NCI-H2107 treated with DMSO at 0.1 percent for 48 hours (cell line): ENCODE data around the gene UBXN11.

ENCODE experiments used
- DNase-seq: peaks from one replicate; lab custom pipeline; 2025; ENCODE audit not compliant: unreplicated experiment; lab: John Stamatoyannopoulos, UW

The UBXN11 gene, protein sequence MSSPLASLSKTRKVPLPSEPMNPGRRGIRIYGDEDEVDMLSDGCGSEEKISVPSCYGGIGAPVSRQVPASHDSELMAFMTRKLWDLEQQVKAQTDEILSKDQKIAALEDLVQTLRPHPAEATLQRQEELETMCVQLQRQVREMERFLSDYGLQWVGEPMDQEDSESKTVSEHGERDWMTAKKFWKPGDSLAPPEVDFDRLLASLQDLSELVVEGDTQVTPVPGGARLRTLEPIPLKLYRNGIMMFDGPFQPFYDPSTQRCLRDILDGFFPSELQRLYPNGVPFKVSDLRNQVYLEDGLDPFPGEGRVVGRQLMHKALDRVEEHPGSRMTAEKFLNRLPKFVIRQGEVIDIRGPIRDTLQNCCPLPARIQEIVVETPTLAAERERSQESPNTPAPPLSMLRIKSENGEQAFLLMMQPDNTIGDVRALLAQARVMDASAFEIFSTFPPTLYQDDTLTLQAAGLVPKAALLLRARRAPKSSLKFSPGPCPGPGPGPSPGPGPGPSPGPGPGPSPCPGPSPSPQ

DNA sequence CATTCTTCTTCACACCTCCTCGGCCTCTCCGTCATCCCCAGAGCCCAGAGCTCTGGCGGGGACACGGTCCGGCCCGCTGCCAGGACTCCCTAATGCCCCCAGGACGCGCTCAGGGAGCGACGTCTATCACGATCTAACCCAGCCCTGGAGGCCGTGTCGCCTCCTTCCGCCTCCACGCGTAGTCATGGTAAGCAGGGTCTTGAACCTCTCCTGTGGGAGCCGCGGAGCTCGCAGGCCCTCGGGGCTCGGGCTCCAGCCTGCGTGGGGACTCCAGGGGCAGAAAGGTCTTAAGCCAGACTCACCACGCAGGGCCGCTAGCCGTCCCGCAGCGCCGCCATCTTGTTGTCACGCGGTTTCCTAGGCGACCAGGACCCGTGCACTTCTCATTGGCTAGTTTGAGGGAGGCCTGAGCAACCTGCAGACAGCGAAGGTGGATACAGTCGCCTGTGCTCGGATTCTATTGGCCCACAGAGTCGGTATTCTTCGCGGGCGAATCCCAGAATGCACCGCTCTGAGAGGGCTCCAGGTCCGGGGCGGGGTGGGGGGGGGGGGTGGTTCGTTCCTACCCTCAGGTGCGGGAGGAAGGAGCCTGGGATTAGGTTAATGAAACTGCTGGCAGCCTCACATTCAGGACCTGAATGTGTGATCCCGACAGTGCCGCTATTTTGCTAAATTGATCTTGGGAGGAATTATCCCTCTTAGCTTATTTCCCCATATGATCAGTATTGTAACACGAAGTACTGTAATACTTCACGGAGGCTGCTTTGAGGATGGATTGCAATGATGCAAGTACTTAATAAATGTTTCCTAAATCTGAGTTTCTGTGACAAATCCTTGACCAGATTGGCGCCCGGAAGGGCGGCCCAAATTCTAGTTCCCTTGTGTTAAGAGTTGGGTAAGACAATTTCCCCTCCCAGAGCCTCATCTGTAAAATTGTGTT, at the start of gene UBXN11:
TSS of gene UBXN11 (minus strand) at position 347 of the 940 bp plus-strand sequence. CDS start 3,753 bp downstream, outside the sequence.
- peak; percentile 97 for DNase-seq

DNA sequence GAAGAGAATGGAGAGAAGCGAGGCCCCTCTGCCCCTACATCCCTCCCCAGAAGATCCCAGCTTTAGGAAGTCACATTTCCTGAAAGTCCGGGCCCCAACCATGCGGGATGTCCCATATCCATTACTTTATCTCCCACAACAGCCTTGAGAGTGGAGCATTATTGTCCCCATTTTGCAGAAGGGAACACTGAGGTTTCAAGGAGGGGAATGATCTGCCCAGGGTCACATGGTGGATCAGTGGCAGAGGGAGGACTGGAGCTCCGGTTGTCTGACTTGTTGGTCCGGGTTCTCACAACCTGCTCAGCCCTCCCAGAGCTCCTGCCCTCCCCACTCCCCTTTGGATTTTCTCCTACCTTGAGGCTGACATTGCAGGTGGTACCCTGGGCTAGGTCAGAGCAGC, 49.7 kb upstream of the UBXN11 start:
- no peak for DNase-seq

DNA sequence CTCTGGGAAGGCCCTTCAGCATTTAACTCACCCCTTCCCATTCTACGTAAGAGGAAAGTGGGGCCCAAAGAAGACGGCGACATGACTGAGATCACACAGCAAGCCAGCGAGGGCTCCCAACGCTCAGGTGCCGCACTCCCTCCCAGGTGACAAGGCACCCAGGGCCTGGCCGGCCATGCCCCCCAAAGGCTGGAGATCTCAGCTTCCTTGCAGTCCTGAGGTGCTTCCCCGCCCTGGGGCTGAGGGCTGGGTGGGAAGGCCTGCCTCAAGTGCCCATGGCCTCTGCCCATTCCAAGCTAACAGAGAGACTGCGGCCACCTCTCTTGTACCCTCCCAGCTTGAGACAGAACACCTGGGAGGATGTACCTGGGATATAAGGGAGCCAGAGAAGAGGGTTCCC, 48.5 kb upstream of the UBXN11 start:
- DNase-seq = no peak

DNA sequence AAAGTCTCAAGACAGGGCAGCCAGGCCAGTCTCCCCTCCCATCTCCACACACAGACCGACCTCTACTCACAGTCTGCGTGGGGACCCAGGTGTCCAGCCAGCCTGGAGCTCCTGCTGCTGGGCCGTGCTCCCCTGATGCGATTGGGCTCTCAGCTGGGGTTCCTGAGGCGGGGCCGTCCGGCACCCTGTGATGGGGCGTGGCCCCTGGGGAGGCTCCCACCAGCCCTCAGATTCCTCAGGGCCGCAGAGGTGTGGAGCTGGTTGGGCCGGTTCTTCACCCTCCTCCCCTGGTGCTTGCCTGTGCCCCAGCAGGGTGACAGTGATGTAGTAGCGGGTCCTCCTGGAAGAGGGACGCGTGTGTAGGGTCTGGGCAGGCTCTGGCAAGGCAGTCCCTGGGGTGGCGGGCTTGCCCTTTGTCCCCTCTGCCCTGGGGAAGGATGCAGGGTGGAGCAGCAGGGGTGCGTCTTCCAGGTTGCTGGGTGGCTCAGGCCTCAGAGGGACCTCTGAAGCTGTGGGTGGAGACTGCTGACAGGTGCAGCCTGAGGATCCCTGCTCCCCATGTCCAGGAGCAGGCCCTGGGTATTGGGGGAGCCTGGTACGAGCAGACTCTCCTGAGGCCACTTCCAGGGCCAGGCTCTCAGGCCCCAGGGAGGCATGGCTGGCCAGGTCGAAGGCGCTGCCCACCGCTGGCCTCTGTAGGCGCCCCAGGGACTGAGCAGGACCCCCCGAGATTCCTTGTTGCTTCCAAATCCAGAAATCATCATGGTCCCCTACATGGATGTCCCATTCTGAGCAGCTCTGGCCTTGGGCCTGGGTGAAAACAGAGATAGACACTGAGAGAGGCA, 47.8 kb upstream of the UBXN11 start, which contains the start of gene CRYBG2:
TSS of gene CRYBG2 (minus strand) at position 155 of the 845 bp plus-strand sequence. CDS start 7,473 bp downstream, outside the sequence.
- DNase-seq = no peak

GRCh38 chr1:26353210-26353859, 46.9 kb upstream of the UBXN11 start:
- no peak for DNase-seq

DNA sequence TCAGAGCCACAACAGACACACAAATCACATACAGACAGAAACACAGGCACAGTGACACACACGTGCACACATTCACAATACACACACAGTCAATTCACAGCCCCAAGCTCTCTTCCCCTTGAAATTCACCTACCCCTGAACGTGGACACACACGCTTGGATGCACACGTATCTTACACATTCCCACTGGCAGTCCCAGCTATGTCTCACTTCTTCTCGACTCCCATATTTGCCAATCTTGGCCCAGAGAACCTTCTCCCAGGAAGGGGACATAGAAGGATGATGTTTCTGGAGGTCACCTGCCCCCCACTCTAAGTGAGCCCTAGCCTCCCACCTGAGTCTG, 45.9 kb upstream of the UBXN11 start:
- no peak for DNase-seq

DNA sequence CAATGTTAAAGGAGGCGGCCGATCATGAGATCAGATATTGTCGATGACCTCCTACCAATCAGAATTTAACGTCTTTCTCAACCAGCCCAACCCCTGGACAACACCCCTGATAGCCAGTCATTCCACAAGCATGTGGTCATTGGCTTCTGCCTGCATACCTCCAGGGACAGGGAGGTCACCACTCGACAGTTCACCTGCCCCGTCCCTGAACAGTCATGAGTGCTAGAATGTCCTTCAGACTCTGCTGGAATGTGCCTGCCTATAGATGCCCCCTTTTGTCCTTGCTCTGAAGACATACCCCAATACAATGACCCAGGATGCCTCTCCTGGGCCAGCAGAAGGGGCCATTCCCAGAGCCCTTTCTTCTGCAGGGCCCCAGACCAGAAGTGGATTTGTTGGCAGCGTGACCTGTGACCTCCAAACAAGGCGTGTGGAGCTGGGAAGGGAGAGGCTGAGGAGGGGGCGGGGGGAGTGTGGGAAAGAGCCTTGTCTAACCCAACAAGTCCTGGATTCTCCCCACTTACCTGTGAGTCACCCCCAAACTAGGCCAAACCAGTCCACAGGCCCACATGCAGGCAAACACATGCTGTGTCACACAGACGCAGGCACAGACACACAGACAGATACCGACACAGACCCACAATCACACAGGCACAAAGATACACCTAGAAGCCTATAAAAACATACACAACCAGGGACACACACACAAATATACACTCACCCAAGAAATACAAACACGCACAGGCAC, 45.3 kb upstream of the UBXN11 start:
- DNase-seq = no peak

GRCh38 chr1:26350701-26351589, 44.5 kb upstream of the UBXN11 start:
- no peak for DNase-seq

DNA sequence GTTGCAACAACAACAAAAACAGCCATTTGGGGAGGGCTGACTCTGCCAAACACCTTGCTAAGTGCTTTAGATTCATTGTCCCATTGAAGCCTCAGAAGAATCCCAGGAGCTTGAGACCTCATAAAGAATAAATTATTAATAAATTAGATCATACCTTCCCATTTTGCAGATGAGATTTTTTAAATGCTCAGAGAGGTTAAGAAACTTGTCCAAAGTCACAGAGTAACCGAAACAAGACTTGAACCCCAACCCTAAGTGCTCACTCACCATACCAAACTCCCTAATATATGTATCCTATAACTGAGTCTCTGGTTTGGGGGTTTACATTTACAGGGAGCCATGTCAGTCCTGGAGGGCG, 43.9 kb upstream of the UBXN11 start:
- DNase-seq = no peak

DNA sequence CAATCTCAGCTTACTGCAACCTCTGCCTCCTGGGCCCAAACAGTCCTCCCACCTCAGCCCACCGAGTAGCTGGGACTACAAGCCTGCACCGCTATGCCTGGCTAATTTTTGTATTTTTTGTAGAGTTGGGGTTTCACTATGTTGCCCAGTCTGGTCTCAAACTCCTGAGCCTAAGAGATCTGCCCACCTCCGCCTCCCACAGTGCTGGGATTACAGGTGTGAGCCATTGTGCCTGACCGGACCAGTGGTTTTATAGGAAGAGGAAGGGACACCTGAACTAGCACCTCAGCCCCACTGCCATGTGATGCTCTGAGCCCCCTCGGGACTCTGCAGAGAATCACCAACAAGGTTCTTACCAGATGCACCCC, 43.4 kb upstream of the UBXN11 start:
- no peak for DNase-seq

GRCh38 chr1:26349188-26349876, 42.9 kb upstream of the UBXN11 start:
- no peak for DNase-seq

DNA sequence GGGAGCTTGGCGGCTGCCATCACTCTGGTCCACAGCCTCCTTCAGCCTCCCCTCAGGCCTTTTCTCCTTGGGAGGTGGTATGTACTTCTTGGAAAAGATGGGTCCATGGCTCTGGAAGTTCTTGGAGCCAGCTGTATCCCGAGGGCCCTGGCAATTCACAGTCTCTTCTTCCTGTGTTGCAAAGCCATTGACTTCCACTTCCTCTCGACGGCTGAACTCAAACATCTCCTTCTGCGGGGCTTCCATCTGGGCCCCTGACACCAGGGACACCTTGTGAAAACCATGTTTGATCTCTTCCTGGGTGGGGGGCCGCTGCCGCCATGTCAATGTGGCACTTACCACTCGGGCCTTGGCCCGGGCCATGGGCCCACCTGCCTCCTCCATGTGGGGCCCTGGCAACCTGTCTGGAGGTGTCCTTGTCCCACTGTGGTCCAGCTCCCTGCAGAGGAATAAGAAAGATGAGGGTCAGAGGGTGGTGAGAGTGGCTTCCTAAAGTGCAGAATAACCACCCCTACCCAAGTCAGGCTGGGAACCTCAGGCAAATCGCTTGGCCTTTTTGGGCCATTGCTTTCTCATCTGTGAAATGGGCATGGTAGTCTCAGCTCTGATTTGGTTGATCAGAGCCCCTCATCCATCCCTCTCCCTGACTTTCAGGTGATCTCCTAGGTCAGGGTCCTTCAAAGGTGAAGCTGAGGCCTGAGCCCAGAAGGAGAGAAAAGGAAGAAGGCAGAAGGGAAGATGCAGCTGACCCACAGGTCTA, 40.0 kb upstream of the UBXN11 start:
- no peak for DNase-seq

DNA sequence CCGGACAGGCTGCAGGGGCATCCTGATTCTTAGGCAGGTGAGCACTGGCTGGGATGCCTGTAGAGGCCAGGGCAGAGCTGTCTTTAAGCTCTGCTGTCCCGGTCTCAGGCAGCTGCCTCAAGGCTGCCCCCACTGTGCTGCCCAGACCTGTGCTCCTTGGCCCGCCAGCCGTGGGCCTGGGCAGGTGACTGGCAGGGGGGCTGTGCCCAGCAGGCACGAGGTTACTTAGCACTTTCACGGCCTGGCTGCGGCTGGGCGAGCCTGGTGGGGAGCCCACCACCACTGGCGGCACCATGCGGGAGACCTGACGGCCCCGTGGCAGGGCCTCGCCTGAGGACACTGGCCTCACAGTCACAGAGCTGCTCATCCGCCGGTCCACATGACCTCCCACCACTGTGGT, 39.3 kb upstream of the UBXN11 start:
- DNase-seq = no peak

DNA sequence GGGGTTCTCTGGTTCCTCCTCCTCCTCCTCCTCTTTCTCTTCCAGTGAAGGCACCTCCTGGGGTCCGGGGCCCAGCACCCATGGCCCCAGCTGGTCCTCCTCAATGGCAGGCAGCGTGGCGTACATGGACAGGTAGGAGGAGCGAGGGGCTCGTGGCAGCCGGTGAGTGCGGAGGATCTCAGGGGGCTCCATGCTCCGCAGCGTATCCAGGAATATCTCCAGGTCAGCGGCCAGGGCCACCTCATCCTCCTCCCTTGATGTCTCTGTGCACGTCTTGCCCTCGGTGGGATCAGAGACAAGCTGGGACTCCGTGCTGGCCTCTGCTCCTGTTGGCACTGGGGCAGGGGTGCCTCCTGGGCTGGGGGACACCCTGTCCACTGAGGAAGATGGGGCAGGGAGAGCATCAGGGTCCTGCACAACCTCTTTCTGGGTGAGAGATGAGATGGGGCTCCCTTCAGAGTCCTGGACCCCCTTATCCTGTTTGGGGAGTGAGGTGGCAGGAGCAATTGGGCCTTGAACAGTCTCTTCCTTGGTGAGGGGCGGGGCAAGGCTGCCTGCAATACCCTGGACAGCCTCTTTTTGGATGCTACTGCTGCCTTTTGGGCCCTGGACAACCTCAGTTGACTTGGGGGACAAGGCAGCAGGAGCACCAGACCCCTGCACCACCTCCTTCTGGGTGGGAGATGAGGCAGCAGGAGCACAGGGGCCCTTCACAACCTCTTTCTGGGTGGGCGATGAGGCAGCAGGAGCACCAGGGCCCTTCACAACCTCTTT, 37.9 kb upstream of the UBXN11 start:
- no peak for DNase-seq

DNA sequence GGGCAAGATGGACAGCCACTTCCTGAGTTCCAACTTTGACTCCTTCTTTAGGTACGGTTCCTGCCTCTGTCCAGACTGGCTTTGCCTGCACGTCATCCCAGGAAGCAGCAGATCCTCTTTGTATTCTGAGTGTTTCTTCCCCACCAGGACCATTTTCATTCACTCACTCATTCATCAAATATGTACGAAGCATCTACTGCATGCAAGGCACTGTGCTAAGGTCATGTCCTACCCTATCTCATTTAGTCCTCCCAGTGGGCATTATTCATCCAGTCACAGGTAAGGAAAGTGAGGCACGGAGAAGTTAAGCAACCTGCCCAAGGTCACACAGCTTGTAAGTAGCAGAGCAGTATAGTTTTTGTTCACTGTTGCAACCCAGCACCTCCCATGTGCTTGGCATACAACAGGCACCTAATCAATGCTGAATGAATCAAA, 33.6 kb upstream of the UBXN11 start:
- DNase-seq = no peak

DNA sequence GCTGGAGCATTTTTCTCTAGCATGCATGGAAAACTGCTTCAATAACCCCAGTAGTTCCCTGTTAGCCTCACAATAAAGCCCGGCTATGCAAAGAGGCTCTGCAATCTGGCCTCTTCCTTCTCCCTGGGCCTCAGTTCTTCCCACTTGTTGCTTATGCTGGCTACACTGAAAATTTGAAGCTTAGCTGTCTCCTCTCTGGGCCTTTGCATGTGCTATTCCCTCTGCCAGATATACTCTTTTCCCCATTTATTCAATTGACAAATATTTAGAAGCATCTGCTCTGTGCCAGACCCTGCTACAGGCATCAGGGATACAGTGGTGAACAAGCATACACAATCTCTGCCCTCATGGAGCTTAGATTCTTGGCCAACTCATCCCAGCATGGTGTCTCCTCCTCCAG, 32.2 kb upstream of the UBXN11 start:
- DNase-seq = peak; percentile 29

DNA sequence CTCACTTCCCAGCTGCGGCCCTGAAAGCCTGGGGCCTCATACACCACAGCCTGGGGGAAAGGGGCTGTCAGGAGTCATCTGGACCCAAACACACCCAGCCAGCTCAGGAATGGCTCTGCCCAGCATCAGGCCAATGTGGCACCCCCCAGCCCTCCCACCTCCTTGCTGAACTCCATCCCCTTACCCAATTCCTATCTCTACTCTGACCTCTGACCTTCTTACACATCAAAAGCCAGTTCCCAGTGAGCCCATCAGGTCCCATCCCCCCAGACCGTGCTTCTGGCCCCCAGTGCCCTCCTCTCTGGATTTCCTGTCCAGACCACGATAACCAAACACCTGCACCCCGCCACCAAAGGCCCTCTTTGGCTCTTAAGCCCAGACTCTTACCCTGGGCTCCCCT, 31.2 kb upstream of the UBXN11 start:
- DNase-seq = no peak
